ENCODE data around the gene MPV17L.
"Not testable (repeated sequence)": the region's sequence is repeated elsewhere in the genome, so short reads cannot be mapped to it uniquely, and the experiment has no call there.

The MPV17L gene

DNA sequence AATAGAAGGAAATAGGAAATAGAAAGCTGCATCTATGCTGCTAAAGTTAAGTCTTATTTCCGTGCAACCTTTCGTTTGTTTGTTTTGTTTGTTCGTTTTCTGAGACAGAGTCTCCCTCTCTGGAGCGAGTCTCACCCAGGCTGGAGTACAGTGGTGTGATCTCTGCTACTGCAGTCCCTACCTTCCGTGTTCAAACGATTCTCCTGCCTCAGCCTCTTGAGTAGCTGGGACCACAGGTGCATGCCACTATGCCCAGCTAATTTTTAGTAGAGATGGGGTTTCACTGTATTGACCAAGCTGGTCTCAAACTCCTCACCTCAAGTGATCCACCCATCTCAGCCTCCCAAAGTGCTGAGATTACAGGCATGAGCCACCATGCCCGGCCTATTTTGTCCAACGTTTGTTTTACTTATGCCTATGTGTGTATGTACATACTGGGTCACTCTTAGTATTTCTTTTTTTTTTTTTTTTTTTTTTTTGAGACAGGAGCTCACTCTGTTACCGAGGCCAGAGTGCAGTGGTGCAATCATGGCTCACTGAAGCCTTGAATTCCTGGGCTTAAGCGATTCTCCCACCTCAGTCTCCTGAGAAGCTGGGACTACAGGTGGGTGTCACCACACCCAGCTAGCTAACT lies 55.7 kb downstream of the MPV17L start:
- H3K27ac ChIP-seq = no peak overlapping the region
- TF ChIP-seq, protein P1, sequence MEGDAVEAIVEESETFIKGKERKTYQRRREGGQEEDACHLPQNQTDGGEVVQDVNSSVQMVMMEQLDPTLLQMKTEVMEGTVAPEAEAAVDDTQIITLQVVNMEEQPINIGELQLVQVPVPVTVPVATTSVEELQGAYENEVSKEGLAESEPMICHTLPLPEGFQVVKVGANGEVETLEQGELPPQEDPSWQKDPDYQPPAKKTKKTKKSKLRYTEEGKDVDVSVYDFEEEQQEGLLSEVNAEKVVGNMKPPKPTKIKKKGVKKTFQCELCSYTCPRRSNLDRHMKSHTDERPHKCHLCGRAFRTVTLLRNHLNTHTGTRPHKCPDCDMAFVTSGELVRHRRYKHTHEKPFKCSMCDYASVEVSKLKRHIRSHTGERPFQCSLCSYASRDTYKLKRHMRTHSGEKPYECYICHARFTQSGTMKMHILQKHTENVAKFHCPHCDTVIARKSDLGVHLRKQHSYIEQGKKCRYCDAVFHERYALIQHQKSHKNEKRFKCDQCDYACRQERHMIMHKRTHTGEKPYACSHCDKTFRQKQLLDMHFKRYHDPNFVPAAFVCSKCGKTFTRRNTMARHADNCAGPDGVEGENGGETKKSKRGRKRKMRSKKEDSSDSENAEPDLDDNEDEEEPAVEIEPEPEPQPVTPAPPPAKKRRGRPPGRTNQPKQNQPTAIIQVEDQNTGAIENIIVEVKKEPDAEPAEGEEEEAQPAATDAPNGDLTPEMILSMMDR (IDR thresholded peaks at IDR 0.05) = no peak
- no peak overlapping the region for H3K4me3 ChIP-seq
- DNase-seq (ENCODE audit: low spot score) = no peak

DNA sequence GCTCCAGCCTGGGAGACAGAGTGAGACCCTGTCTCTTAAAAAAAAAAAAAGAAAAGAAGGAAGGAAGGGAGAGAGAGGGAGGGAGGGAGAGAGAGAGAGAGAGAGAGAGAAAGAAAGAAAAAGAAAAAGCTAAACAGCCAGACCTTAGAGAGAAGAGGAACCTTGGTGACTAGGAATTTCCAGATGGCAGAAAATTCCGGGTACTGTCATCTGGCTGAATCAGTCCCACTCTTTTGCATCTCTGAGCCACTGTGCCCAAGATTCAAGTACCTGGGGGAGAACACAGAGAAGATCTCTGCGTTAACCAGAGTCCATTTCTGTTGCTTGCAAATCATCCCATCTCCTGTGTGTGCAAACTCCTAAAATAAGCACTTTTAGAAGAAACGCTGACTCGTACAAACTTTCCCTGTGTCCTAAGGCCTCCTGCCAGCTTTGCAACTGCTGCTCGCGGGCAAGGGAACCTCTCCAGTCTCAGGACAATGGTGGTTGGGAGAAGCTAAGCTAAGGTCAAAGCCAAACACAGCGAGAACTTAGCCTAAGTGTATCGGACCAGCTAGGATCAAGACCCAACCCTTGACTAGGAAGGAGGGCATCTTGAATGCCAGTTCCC lies 56.8 kb downstream of the MPV17L start:
- Histone ChIP-seq H3K27ac (no peak overlapping the region), H3K4me3 (no peak overlapping the region)
- DNase-seq (ENCODE audit: low spot score) = no peak
- TF ChIP-seq, protein P1 (IDR thresholded peaks at IDR 0.05) = no peak

DNA sequence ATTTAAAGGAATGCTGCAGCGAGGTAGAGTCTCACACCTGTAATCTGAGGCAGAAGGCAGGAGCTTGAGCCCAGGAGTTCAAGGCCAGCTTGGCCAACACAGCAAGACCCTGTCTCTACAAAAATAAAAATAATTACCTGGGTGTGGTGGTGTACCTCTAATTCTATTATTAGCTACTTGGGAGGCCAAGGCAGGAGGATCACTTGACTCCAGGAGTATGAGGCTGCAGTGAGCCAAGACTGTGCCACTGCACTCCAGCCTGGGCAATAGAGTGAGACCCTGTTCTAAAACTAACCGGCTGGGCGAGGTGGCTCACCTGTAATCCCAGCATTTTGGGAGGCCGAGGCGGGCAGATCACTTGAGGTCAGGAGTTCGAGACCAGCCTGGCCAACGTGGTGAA lies 57.7 kb downstream of the MPV17L start:
- H3K4me3 ChIP-seq; H3K27ac ChIP-seq; DNase-seq (ENCODE audit: low spot score): not testable (repeated sequence)

DNA sequence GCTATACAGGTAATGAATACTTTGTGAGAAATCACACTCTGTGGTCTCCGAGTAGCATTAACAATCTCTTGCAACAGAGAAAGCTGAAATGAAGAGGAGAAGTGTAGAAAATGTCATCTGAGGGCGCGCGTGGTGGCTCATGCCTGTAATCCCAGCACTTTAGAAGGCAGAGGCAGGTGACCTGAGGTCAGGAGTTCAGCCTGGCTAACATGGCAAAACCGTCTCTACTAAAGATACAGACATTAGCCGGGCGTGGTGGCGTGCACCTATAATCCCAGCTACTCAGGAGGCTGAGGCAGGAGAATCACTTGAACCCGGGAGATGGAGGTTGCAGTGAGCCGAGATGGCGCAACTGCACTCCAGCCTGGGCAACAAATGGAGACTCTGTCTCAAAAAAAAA lies 59.4 kb downstream of the MPV17L start:
- not testable (repeated sequence) for H3K27ac ChIP-seq; H3K4me3 ChIP-seq; DNase-seq (ENCODE audit: low spot score)

DNA sequence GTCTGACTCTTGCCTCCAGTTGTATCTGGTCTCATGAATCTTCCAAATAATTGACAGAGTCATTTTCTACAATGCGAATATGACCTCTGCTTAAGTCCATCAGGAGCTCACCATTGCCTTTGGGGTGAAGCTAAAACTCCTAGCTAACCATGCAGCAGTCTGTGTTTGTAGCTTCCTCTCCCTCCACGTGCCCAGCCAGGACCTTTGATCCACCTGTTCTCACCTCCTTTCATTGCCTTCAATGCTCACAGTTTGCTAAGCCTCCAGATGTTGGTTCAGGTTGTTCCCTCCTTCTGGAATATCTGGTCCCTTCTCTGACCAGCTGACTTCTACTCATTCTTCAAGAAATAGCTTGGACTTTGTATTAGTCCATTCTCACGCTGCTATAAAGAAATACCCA lies 61.8 kb downstream of the MPV17L start:
- TF ChIP-seq, protein P1 (IDR thresholded peaks at IDR 0.05) = no peak
- no peak for DNase-seq (ENCODE audit: low spot score)

DNA sequence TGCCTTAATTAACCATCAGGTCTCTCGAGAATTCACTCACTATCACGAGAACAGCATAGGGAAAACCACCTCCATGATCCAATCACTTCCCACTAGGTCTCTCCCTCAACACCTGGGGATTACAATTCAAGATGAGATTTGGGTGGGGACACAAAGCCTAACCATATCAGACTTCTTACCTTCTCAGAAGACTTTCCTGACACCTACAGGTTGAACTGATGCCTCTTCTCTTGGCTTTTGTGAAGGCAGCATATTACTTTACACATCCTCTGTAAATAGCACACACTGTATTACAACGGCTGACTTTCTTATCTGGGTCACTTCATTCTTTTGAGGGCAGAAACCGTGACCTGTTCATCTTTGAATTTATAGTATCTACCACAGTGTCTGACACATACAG lies 62.4 kb downstream of the MPV17L start:
- DNase-seq (ENCODE audit: low spot score) = no peak
- Histone ChIP-seq H3K27ac (no peak overlapping the region), H3K4me3 (no peak overlapping the region)
- TF ChIP-seq, protein P1 (IDR thresholded peaks at IDR 0.05) = no peak

More for the DNA sequence above, 61.8 kb downstream of the MPV17L start:
- H3K27ac ChIP-seq = no peak overlapping the region
- no peak overlapping the region for H3K4me3 ChIP-seq

DNA sequence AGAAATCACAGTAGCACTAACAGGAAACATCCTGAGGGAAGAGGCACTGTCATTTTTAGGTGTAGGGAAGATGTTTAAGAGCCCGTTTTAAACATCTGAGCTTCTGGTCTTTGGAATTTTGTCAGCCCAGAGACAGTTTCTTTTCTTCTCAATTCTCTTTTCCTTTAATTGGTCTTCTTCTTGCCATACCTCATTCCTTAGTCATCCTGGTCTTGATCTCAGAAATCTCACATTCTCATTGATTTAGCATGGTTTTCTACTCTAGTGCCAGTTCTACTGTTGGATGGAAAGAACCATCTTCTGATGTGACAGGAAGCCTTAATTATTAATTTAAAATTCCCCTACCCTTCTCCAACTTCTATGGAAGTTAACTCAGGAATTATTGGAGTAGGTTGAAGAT lies 64.2 kb downstream of the MPV17L start:
- no peak for DNase-seq (ENCODE audit: low spot score)
- TF ChIP-seq, protein P1 (IDR thresholded peaks at IDR 0.05) = no peak
- no peak overlapping the region for H3K27ac ChIP-seq
- H3K4me3 ChIP-seq = no peak overlapping the region

DNA sequence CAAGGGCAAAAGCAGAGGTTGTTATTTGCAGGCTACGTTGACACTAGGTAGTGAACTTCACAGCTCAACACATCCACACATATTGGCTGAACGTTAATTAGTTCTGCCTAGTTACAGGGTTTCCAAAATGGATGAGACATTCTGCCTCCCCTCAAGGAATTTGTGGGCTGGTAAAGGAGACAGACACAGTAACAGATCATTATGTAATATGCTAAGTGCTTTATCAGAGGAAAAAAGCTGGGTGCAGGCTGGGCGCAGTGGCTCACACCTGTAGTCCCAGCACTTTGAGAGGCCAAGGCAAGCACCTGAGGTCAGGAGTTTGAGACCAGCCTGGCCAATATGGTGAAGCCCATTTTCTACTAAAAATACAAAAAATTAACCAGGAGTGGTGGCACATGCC lies 65.0 kb downstream of the MPV17L start:
- DNase-seq (ENCODE audit: low spot score) = no peak
- TF ChIP-seq, protein P1 (IDR thresholded peaks at IDR 0.05) = no peak
- Histone ChIP-seq H3K4me3 (no peak overlapping the region), H3K27ac (no peak overlapping the region)
